GM12892 (cell line): ENCODE measurements around the gene APIP.

Experiments
- POLR2A ChIP-seq: IDR thresholded peaks from 2 replicates; pipeline ENCODE4 v1.6.1; 2011; ENCODE audit warnings: low read depth, low read length, control low read depth
- POLR2AphosphoS5 ChIP-seq: IDR thresholded peaks from 2 replicates; pipeline ENCODE4 v1.6.1; 2011; ENCODE audit warnings: low read depth, low read length, control low read depth

- TF ChIP-seq POLR2A (no peak), POLR2AphosphoS5 (no peak)
These were observed 24.0 kb upstream of the APIP start for GRCh38 chr11:34940026-34940677.
